K562 (cell line): ENCODE results near the gene ZNF581. TPM values are rescaled to one million over a fixed set of nuclear protein-coding genes. Genes with fewer than 3 reads are reported as not detected.

Experiments used
- CC2D1A ChIP-seq: fragments of 450-650 bp; IDR thresholded peaks from 2 replicates; pipeline ENCODE4 v1.6.1; 2017; ENCODE audit warnings: mild to moderate bottlenecking
- CEBPG ChIP-seq, 3 experiments: fragments of 200-800 bp in 1 of 3; sonication (Bioruptor generic) in 1 of 3; sonication (generic) in 1 of 3; formaldehyde crosslinking in 1 of 3; IDR thresholded peaks in 2 of 3; conservative IDR thresholded peaks in 1 of 3; 2 replicates each; pipeline versions ENCODE4 v1.6.1 to v1.8.0; 2016 to 2022; ENCODE audit warnings: missing compliant biosample characterization in 2 of 3, missing genetic modification characterization in 2 of 3, mild to moderate bottlenecking in 1 of 3, missing genetic modification reagents in 1 of 3
- CREB1 ChIP-seq, 2 experiments: sonication (generic) in 1 of 2; formaldehyde crosslinking in 1 of 2; IDR thresholded peaks; 2 replicates each; pipeline versions ENCODE4 v1.6.1 to v1.8.0; 2012 to 2022; ENCODE audit warnings: inconsistent platforms in 1 of 2, mild to moderate bottlenecking in 1 of 2, missing genetic modification reagents in 1 of 2, moderate library complexity in 1 of 2
- CREM ChIP-seq: IDR thresholded peaks from 2 replicates; pipeline ENCODE4 v1.6.1; 2014; ENCODE audit warnings: antibody characterized with exemption, low read depth
- DACH1 ChIP-seq: fragments of 450-650 bp; IDR thresholded peaks from 2 replicates; pipeline ENCODE4 v1.6.1; 2018; ENCODE audit not compliant: partially characterized antibody
- ESRRA ChIP-seq: fragments of 450-650 bp; IDR thresholded peaks from 2 replicates; pipeline ENCODE4 v1.6.1; 2014; ENCODE audit warnings: low read depth, mild to moderate bottlenecking, moderate library complexity, borderline replicate concordance
- ETV1 ChIP-seq: fragments of 450-650 bp; conservative IDR thresholded peaks from 2 replicates; pipeline ENCODE4 v1.6.1; 2016; ENCODE audit warnings: missing genetic modification characterization, control low read depth, low read depth, missing compliant biosample characterization
- EWSR1 ChIP-seq: fragments of 450-650 bp; IDR thresholded peaks from 2 replicates; pipeline ENCODE4 v1.6.1; 2018; ENCODE audit warnings: borderline replicate concordance, mild to moderate bottlenecking, low read depth, moderate library complexity; ENCODE audit not compliant: partially characterized antibody
- FOXJ2 ChIP-seq: fragments of 200-800 bp; sonication (Bioruptor generic); IDR thresholded peaks from 2 replicates; pipeline ENCODE4 v1.6.1; 2016; ENCODE audit warnings: missing genetic modification characterization, missing compliant biosample characterization
- GTF2A2 ChIP-seq: IDR thresholded peaks from 2 replicates; pipeline ENCODE4 v1.6.1; 2016; ENCODE audit warnings: mild to moderate bottlenecking, missing genetic modification characterization, missing compliant biosample characterization
- HMG20B ChIP-seq: fragments of 250-450 bp; sonication (Bioruptor Pico); IDR thresholded peaks from 2 replicates; pipeline ENCODE4 v1.5.0; 2021; ENCODE audit warnings: mild to moderate bottlenecking
- HNRNPH1 ChIP-seq: fragments of 200-400 bp; formaldehyde crosslinking; optimal IDR thresholded peaks from 2 replicates; pipeline ENCODE3; 2017; ENCODE audit warnings: low read depth, mild to moderate bottlenecking, low read length, moderate library complexity
- ID3 ChIP-seq, 2 experiments: fragments of 250-450 bp in 1 of 2; fragments of 450-650 bp in 1 of 2; sonication (Bioruptor Pico) in 1 of 2; IDR thresholded peaks; 2 replicates each; pipeline versions ENCODE4 v1.6.1 to v1.8.0; 2016 to 2021; ENCODE audit warnings: mild to moderate bottlenecking in 2 of 2, moderate library complexity in 2 of 2, missing compliant biosample characterization in 1 of 2, missing genetic modification characterization in 1 of 2
- MYC ChIP-seq, 2 experiments: fragments of 250-450 bp in 1 of 2; sonication (Bioruptor Pico) in 1 of 2; IDR thresholded peaks; 2 replicates each; pipeline versions ENCODE4 v1.5.1 to v1.6.1; 2012 to 2021; ENCODE audit warnings: low read depth in 2 of 2, borderline replicate concordance in 1 of 2, improper control_type of control experiment in 1 of 2, low read length in 1 of 2, mild to moderate bottlenecking in 1 of 2, moderate library complexity in 1 of 2
- NCOA6 ChIP-seq: fragments of 450-650 bp; IDR thresholded peaks from 2 replicates; pipeline ENCODE4 v1.6.1; 2017; ENCODE audit warnings: mild to moderate bottlenecking
- RBFOX2 ChIP-seq: fragments of 200-400 bp; formaldehyde crosslinking; IDR thresholded peaks from 2 replicates; pipeline ENCODE4 v1.6.1; 2017; ENCODE audit warnings: low read depth, mild to moderate bottlenecking, low read length, moderate library complexity
- SIRT6 ChIP-seq: IDR thresholded peaks from one replicate; pipeline ENCODE4 v1.6.1; 2012; ENCODE audit warnings: low read depth, mild to moderate bottlenecking, control low read depth, inconsistent platforms, low read length, moderate library complexity
- SMARCA5 ChIP-seq: fragments of 450-650 bp; IDR thresholded peaks from 2 replicates; pipeline ENCODE4 v1.6.1; 2016
- SUPT5H ChIP-seq: fragments of 450-650 bp; IDR thresholded peaks from 2 replicates; pipeline ENCODE4 v1.6.1; 2016
- TCF7L2 ChIP-seq: fragments of 150-350 bp; IDR thresholded peaks from 2 replicates; pipeline ENCODE4 v1.6.1; 2016; ENCODE audit warnings: low read depth, mild to moderate bottlenecking, low read length, moderate library complexity
- TRIM28 ChIP-seq: fragments of 450-650 bp; IDR thresholded peaks from 2 replicates; pipeline ENCODE4 v1.6.1; 2017
- YBX1 ChIP-seq: fragments of 450-650 bp; IDR thresholded peaks from 2 replicates; pipeline ENCODE4 v1.7.1; 2016; ENCODE audit warnings: mild to moderate bottlenecking
- ZNF175 ChIP-seq: fragments of 200-800 bp; sonication (Bioruptor generic); IDR thresholded peaks from 2 replicates; pipeline ENCODE4 v1.6.1; 2016; ENCODE audit warnings: low read depth, mild to moderate bottlenecking, missing genetic modification characterization, missing compliant biosample characterization
- ZNF3 ChIP-seq: fragments of 250-450 bp; sonication (Bioruptor Pico); IDR thresholded peaks from 2 replicates; pipeline ENCODE4 v1.5.0; 2021; ENCODE audit warnings: mild to moderate bottlenecking, moderate library complexity
- ZNF449 ChIP-seq: fragments of 250-450 bp; sonication (Bioruptor Pico); IDR thresholded peaks from 2 replicates; pipeline ENCODE4 v1.8.0; 2022; ENCODE audit warnings: moderate library complexity, mild to moderate bottlenecking, inconsistent platforms
- polyA plus RNA-seq, 8 experiments: library from polyadenylated mRNA; depleted of rRNA in 4 of 8; stranded (reverse) in 5 of 8; unstranded in 3 of 8; fragments of >200 nt; fragmentation: Nextera tagmentation in 2 of 8; fragmentation: Illumina TruSeq in 1 of 8; extraction: Ambion mirVana in 2 of 8; extraction: Trizol in 1 of 8; gene quantifications; 2 replicates each; pipeline versions ENCODE4 v1.2.1 to v1.2.3, GENCODE V29; 2011 to 2014; ENCODE audit warnings: inconsistent platforms in 1 of 8, missing spikeins in 1 of 8
- total RNA-seq, 7 experiments: library from RNA; depleted of rRNA in 6 of 7; stranded (reverse); fragments of >200 nt in 6 of 7; fragmentation: Illumina TruSeq in 2 of 7; extraction: Trizol in 2 of 7; gene quantifications; 2 replicates each; pipeline versions ENCODE4 v1.2.1 to v1.2.3, GENCODE V29; 2011 to 2021; ENCODE audit warnings: low replicate concordance in 1 of 7

ZNF581 gene
- total and polyA plus RNA-seq, 9 of the 15 experiments (the other 6 are each of a cell fraction or from before 2014, with no cell fraction given) = 2.4 to 39.4 (median 15.4) TPM

DNA sequence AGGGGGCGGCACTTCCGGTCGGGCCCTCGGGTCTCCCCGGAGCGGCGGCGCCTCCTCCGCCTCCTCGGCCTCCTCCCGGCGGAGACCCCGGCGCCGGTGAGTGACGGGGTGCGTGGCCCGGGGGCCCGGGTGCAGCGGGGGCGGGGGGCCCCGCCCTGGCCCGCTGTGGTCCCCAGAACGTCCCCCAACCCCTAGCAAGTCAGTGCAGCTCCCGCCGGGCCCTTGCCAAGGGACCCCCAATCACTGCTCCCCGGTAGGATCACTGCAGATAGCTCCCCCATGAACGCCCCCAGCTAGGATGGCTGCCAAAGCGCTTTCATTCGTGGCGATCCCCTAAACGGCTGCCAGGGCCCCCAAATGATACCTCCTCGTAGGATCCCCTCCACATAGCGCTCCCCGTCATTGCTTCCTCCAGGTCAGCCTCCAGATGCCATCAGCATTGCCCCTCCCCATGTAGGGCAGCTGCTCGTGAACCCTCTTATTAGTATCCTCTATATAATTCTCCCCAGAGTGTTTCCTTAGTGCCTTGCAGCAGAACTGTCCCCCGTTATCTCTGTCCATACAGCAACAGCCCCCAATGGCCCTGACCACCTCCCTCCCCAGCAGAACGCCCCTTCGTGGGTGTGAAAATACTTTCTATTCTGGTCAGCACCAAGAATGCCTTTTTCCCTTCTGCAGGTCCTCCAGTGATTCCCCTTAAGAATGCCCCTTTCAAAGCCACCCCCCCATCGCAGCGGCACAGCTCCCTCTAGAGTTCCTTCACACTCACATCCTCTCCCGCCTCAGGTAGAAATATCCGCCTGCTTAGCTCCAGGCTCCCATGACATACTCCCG, 37.6 kb upstream of the ZNF581 start, which contains the start of gene ZNF865 (continued):
- no peak for TF ChIP-seq TRIM28
- TF ChIP-seq CREB1 (IDR thresholded peaks at IDR 0.05) = no peak
- TF ChIP-seq CREB1 (CRISPR knock-in tag; IDR thresholded peaks at IDR 0.05) = no peak
- TF ChIP-seq FOXJ2 = peak; percentile 48; the same call in 1 of the 2 replicates
- no peak for TF ChIP-seq SUPT5H
- no peak for TF ChIP-seq SIRT6
- no peak for TF ChIP-seq TCF7L2
- no peak for TF ChIP-seq ZNF449 (CRISPR knock-in tag)
- TF ChIP-seq DACH1 = peak; percentile 21
- 0 out of 2 replicates have a peak, but pooled peaks have one; percentile 70 for TF ChIP-seq SMARCA5
- peak; percentile 35; the same call in 1 of the 2 replicates for TF ChIP-seq ETV1 (tag)
- no peak for TF ChIP-seq HNRNPH1
- TF ChIP-seq CC2D1A = peak; percentile 81
- no peak for TF ChIP-seq YBX1
- 0 out of 2 replicates have a peak, but pooled peaks have one; percentile 10 for TF ChIP-seq ESRRA
- no peak for TF ChIP-seq CEBPG (CRISPR knock-in tag; IDR thresholded peaks at IDR 0.05)
- no peak for TF ChIP-seq CEBPG (tag; conservative IDR thresholded peaks at IDR 0.05 in 1 of 2, IDR thresholded peaks at IDR 0.05 in 1 of 2)
- no peak for TF ChIP-seq ID3 (CRISPR knock-in tag; IDR thresholded peaks at IDR 0.05)
- TF ChIP-seq ID3 (tag; IDR thresholded peaks at IDR 0.05) = no peak
- TF ChIP-seq MYC (IDR thresholded peaks at IDR 0.05; ENCODE audit: low read depth, low read length) = 0 out of 2 replicates have a peak, but pooled peaks have one; percentile 43
- no peak for TF ChIP-seq MYC (CRISPR knock-in tag; IDR thresholded peaks at IDR 0.05; ENCODE audit: borderline replicate concordance, low read depth)
- TF ChIP-seq ZNF3 (CRISPR knock-in tag) = no peak
- TF ChIP-seq HMG20B (CRISPR knock-in tag) = no peak
- no peak for TF ChIP-seq GTF2A2
- 0 out of 2 replicates have a peak, but pooled peaks have one; percentile 2 for TF ChIP-seq RBFOX2
- peak; percentile 53; the same call in 1 of the 2 replicates for TF ChIP-seq CREM
- TF ChIP-seq NCOA6 = no peak
- no peak for TF ChIP-seq EWSR1
- TF ChIP-seq ZNF175 (CRISPR knock-in tag) = no peak
